ENCODE results near the gene OR13J1.

DNA sequence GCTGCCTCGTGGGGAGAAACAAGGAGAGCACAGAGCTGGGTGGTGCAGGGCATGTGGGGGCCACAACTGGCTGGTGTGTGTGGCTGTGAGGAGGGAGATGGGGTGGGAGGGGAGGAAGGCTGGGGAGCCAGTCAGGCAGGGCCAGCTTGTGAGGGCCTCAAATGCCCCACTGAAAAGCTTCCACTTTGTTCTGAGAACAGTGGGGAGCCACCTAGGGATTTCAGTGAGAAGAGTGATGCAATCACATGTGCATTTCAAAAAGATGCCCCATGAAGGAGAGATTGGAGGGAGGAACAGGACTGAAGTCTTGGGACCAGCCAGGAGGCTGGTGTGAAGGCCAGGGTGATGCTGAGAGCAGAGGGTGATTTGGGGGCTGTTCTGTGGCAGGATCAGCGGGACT lies 1.3 kb downstream of the OR13J1 start:
- TF ChIP-seq POLR2A (IDR thresholded peaks at IDR 0.05): no peak
- TF ChIP-seq, protein P1, sequence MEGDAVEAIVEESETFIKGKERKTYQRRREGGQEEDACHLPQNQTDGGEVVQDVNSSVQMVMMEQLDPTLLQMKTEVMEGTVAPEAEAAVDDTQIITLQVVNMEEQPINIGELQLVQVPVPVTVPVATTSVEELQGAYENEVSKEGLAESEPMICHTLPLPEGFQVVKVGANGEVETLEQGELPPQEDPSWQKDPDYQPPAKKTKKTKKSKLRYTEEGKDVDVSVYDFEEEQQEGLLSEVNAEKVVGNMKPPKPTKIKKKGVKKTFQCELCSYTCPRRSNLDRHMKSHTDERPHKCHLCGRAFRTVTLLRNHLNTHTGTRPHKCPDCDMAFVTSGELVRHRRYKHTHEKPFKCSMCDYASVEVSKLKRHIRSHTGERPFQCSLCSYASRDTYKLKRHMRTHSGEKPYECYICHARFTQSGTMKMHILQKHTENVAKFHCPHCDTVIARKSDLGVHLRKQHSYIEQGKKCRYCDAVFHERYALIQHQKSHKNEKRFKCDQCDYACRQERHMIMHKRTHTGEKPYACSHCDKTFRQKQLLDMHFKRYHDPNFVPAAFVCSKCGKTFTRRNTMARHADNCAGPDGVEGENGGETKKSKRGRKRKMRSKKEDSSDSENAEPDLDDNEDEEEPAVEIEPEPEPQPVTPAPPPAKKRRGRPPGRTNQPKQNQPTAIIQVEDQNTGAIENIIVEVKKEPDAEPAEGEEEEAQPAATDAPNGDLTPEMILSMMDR (IDR thresholded peaks at IDR 0.05): no peak

Measured in breast epithelium (tissue), 3 donors.